Fibroblast of peridontal ligament (primary cell): ENCODE data around the gene ZNF132.
"Not testable (repeated sequence)": the region's sequence is repeated elsewhere in the genome, so short reads cannot be mapped to it uniquely, and the experiment has no call there.

Experiments used
- DNase-seq: peaks from one replicate; pipeline ENCODE4 v3.0.0-alpha.2; 2010; ENCODE audit errors: extremely low read depth

The ZNF132 gene

DNA sequence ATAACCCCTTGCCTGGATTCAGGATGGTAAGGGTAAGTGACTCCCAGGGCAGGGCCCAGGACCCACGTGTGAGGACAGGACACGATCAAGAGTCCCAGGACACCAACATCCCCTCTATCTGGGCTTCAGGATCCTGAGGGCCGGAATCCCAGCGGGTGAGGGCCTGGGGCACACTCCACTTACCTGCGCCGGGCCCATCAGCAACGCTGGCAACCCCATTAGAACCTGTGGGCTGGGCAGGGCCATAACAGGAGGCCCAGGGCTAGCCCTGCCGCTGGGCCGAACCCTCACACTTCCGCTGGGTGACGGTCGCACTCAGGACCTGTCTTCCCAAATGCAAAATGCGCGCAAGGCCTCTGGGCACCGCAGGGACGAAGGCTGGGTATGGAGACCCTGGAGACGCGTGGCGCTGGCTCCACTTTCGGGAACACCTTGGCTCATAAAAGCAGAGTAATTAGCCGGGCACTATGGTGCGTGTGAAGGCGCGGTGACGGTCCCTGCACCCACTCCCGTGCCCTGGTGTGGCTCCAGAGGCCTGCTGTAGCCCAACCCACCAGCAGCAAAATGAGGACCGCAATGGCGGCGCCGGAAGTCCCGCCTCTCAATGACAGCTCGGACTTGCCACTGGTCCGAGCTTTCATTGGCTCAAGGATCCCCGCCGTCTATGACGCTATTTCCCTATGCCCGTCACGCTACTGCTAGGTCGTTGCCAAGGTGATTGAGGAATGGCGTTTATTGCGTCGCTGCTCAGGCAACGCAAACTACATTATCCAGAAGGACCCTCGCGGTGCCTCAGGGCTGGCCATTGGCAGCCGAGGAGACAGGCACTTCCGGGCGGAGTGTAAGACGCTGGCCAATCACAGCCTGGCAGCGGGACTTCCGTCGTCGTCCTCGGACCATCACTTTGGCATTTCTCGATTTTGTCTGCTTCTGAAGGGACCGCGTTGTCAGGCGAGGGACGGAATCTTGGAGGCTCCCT, at the start of gene ZNF132:
ZNF132 (minus strand) TSS at position 578 of the 979 bp plus-strand sequence; CDS start at position 246, 332 bp downstream.
- DNase-seq: peak; percentile 100

DNA sequence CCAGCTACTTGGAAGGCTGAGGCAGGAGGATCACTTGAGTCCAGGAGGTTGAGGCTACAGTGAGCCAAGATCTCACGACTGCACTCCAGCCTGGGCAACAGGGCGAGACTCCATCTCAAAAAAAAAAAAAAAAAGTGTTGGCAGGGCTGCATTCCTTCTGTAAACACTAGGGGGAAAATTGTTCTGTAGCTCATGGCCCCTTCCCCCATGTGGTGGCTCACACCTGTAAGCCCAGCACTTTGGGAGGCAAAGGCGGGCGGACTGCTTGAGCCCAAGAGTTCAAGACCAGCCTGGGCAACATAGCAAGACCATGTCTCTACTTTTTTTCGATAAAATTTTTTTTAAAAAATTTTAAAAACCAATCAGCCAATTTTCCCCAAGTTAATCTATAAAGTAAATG, 44.4 kb upstream of the ZNF132 start:
- DNase-seq: not testable (repeated sequence)

DNA sequence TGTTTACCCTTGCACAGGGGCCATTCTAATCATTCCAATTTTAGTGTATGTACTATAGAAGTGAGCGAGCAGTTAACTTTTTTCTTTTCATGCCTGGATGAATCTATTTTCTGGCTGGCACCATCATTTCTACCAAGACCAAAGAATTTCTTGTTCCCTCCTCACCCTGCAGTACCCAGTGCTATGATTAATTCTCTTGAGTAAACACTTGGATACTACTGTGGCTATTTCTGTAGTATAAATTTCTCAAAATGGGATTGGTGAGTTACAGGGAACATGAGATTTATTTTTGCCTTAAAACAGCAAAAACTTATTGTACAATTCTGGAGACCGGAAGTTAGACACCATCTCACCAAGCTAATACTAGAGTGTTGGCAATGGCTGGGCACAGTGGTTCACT, 43.8 kb upstream of the ZNF132 start:
- DNase-seq: no peak

DNA sequence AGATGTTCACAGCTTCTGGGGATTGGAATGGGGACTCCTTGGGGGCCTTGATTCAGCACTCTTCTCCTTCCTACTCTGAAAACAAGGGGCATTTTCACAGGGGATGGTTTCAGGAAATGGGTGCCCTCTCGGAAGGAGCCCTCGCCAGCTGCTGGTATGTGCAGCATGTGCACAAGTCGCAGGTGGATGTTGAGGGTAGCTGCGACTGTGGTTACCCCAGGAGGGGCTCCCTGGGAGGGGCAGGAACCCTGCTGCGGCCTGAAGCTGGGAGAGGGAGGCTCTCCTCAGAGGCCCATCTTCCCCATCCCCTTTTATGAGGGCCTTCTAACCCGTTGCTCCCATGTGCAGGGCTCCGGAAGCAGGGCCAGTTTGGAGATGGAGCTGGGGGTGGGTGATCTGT, 42.4 kb upstream of the ZNF132 start:
- DNase-seq: no peak

DNA sequence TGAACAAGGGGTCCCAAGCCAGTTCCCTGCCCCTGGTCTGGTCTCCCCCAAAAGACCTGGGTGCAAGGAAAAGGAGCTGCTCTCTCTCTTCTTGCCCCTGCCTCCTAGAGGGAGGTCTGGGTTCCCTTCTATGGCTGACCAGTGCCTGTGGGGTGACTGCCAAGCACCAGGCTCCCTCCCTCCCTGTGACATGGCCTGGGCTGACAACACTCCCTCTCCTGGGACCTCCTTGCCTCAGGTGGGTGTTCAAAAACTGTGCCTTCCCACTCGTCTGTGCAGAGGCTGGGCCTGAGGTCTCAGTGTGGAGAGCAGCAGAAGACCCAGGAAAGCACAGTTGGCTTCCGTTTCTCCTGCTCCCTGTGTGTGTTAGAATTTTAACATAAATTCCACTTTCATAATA, 40.9 kb upstream of the ZNF132 start:
- no peak for DNase-seq

DNA sequence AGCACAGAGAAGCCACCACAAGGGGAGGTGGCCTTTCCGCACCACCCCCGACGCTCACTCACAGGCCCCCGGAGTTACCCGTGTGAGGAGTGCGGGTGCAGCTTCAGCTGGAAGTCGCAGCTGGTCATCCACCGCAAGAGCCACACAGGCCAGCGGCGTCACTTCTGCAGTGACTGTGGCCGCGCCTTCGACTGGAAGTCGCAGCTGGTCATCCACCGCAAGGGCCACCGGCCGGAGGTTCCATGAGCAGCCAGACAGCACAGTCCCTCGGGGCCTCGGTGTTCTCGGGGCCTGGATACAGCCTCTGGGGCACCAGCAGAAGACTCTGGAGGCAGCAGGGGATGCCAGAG, 40.5 kb upstream of the ZNF132 start:
- no peak for DNase-seq

DNA sequence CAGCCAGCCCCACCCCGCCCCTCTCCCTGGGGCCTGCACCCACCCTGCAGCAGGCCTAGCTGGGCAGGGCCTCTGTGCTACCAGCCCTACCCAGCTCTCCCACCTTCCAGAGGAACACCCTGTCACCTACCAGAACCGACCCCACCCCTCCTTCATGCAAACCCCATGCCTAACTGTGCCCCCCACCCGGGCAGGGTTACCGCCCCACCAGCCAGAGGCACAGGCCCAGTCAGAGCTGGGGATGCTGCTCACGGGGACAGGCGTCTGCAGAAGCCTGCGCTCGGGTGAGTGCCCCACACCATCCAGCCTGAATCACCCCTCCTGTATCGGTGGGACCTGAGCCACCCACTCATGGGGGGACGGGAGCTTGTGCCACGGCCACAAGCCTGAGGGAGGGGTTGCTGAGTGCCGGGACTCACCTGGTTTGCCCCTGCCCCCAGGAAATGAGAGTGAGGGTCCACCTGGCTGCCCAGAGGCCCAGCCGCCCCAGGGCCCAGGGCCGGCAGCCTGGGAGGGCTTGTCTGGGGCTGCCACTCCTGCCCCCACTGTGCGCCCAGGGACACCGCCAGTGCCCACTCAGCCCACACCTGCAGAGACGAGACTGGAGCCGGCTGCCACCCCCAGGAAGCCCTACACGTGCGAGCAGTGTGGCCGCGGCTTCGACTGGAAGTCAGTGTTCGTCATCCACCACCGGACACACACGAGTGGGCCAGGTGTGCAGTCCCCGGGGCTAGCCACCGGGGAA, 40.0 kb upstream of the ZNF132 start:
- no peak for DNase-seq

DNA sequence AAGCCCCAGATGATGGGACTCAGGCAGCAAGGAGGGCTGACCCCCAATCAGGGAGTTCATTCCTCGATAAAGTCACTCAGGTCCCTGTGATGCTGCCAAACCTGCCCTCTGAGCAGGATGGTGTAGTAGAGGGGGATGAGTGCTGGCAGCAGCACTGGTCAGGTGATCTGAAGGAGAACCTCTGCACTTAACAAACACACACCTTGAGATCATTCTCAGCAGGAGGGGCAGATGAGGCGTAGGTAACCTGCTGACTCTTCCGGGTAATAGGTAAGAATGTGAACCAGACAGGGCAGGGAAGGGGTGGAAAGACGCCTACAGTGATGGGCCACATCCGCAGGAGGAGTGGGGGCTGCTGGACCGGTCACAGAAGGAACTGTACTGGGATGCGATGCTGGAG, 39.4 kb upstream of the ZNF132 start:
- DNase-seq: no peak

DNA sequence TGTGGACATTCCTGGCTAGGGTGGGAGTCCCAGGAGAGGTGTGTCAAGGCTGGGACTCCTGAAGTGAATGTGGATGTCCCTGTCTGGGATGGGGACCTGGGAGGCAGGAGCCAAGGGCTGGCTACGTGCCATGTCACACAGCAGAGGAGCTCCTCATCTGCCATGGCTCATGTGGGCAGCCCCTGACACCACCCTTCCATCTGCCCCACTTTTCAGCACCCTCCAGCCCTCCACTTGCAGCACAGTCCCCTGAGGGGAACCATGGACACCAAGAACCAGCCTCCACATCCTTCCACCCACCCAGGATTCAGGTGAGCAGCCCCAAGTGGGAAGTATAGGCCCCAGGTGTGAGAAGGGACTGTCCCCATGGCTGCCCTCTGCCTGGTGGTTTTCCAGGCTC, 37.9 kb upstream of the ZNF132 start:
- DNase-seq: no peak

DNA sequence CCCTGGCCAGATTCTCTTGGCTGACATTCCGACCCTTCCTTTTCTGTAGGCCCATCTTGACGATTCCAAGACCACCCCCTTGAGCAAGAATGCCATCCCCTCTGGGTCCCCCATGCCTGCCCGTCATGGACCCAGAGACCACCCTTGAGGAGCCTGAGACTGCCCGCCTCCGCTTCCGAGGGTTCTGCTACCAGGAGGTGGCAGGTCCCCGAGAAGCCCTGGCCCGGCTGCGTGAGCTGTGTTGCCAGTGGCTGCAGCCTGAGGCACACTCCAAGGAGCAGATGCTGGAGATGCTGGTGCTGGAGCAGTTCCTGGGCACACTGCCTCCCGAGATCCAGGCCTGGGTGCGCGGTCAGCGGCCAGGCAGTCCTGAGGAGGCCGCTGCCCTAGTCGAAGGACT, 37.2 kb upstream of the ZNF132 start:
- no peak for DNase-seq

DNA sequence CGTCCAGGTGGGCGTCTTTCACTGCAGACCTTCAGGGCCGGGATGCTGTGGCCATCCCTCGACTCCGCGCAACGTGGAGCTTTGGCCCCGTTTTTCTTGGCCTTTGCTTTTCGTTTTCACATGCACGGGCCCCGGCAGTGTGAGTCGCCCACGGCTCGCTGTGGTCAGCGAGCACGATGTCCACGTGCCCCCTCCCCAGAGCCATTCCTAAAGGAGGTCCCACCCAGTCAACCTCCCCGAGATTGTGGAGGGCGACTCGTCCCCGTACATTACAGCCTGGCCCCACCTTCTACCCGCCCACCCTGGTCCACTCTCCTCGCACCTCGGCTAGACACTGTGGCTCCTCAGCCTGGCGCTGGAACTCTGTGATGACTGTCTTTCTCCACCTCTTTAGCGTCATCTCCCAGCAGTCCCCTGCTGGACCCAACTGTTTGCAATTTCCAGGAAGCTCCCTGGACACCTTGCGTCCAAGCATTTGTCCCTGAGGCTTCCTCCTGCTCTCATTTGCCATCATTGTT, 36.6 kb upstream of the ZNF132 start:
- peak; percentile 7 for DNase-seq

DNA sequence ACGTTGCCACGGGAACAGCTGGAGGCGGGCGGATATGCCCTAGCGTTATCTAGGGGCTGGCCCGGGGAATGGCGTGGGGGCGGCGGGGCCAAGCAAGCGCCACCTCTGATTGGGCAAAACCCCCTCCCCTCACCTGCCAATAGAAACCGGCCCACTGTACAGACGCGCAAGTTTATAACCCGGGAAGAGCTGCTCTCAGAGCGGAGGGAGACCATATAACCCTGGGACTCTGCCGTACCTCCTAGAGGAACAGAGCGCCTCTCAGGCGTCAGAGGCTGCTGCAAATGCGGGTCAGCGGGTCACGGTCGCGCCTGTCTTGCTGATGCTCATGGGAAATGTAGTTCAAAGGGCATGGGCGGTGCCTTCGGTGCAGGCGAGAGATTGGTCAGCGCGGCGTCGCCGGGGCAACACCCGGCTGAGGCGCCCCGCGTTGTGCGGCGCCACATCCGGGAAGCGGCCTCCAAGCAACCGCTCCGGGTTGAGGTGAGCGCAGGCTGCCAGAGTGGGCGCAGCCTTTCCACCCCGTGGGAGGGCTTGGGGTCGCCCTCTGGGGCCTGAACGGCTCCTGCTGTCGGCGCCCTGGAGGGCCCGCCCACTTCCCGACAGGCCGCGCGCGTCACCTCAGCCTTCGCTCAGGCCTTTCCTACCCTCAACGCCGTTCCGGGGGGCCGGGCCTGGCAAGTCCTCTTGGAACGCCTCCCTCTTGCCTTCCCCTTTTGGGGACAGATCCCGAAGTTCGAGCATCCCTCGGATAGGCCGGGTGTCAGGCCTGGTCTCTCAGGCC, 36.0 kb upstream of the ZNF132 start, which contains the start of gene ZNF446:
ZNF446 (plus strand) TSS at position 639 of the 784 bp plus-strand sequence. CDS start 867 bp downstream, outside the sequence.
- peak; percentile 96 for DNase-seq

DNA sequence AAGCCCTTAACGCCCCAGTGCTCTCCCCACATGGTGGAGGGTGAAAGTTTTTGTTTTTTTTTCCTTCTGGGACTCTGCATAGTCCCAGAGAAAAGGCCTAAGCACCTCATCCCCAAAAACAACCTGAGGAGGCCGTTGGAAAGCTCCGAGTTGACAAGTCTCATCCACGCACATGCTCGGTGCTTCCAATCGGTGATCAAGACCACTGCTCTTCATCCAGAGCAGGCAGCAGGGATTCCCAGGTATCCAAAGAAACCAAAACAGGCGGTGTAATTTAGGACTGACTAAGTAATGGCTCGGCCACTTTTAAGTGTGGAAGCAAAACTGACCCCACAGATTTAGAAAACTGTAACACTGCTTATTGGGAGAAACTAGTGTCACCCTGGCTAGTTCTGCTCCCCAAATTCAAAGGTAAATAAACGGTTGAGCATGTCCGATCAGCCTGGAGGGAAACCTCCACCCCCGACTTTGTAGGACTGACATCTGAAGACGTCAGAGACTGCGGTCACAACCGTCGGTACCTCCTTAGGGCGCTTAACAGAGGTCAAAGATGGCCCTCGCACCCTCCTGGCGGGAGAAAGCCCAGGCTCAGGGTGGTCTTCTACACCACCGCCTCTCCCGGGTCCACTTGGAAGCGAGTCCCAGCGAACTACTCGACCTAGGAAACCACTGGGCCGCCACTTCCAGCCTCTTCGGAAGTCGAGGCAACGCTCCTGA, 35.2 kb upstream of the ZNF132 start:
- peak; percentile 49 for DNase-seq

DNA sequence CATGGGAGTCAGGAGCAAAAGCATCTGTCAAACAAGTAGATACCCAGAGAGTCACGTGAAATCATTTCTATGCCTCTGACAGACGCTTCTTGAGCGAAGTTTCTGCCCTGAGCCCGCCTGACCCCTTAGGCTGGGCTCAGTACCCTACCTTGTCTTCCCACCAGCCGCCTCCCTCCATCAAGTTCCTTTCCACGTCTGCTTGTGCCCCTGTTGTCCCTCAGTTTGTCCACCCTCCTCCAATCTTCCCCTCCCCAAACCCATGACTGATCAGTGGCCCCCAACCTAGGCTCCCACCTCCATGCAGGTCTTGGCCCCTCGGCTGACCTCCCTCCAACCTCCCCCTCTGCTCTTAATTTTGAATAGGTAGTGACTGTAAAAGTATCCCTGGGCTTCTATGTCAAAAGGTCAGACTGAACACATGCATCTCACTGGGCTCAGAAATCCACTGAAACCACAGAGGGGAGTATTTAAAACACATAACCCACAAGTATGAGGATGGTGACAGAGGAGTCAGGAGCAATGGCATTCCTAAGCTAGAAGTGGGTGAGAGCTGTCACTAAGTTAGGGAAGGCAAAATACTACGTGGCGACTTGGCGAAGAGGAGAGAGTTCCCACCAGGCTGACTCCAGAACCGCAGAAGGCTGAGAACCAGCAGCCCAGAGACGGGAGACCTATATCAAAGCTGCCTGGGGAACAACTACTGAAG, 34.5 kb upstream of the ZNF132 start:
- peak; percentile 71 for DNase-seq

DNA sequence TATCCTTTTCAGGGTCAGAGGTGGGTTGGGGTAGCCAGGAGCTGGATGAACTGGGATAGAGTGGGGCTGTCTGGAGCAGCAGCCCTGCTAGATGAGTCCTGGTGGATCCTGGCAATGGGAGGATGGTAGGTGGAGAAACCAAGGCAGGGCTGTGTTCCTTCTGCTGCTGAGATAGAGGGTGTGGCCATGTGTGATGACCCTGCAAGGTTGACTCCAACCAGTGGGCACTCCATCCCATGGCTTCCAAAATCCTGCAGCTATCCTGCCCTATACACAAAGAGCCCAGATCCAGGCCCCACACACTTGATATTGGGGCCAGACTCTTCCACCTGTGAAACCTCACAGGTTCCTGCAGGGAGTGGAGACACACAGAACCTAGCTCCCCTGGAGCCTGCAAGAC, 33.8 kb upstream of the ZNF132 start:
- DNase-seq: no peak

DNA sequence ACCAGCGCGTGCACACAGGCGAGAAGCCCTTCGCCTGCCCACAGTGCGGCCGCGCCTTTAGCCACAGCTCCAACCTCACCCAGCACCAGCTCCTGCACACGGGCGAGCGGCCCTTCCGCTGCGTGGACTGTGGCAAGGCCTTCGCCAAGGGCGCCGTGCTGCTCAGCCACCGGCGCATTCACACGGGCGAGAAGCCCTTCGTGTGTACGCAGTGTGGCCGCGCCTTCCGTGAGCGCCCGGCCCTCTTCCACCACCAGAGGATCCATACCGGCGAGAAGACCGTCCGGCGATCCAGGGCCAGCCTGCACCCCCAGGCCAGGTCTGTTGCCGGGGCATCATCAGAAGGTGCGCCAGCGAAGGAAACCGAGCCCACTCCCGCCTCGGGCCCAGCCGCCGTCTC, 31.8 kb upstream of the ZNF132 start:
- DNase-seq: no peak

DNA sequence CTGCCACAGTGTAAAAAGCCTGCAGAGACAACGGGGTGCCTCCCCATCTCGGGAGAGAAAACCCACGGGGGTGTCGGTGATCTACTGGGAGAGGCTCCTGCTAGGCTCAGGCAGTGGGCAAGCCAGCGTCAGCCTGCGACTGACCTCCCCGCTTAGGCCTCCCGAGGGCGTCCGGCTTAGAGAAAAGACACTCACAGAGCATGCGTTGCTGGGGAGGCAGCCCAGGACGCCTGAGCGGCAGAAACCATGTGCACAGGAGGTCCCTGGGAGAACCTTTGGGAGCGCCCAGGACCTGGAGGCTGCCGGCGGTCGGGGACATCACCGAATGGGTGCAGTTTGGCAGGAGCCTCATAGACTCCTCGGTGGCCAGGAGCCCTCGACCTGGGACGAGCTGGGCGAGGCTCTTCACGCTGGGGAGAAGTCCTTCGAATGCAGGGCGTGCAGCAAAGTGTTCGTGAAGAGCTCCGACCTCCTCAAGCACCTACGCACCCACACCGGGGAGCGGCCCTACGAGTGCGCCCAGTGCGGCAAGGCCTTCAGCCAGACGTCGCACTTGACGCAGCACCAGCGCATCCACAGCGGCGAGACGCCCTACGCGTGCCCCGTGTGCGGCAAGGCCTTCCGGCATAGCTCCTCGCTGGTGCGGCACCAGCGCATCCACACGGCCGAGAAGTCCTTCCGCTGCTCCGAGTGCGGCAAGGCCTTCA, 31.0 kb upstream of the ZNF132 start:
- DNase-seq: not testable (repeated sequence)

DNA sequence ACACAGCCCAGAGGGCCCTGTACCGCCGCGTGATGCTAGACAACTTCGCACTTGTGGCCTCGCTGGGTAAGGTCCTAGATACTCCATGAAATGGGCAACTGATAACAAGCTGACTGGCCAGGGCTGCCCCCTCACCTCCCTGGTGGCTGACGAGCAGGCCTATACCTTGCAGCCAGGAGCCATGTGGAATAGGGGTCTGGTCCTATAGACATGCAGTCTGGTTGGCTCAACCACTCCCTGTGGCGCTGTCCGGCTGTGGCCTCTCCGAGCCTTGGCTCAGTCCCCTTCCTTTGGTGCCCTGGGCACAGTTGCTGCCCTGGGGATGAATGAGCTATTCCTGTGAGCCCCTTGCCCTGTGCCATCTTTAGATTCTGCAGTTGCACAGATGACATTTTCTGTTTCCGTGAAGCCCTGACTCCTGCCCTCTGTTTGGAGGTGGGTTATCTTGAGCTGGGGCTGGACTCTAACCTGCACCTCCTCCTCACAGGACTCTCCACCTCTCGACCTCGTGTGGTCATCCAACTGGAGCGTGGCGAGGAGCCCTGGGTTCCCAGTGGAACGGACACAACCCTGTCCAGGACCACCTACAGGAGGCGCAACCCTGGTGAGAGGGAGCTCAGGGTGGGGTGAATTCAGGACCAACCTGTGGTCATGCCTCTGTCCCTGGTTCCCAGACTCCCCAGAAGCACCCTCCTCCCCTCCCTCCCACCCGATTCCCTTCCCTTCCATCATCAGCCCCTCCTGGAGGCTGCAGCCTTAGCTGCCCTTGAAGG, 29.5 kb upstream of the ZNF132 start:
- no peak for DNase-seq

DNA sequence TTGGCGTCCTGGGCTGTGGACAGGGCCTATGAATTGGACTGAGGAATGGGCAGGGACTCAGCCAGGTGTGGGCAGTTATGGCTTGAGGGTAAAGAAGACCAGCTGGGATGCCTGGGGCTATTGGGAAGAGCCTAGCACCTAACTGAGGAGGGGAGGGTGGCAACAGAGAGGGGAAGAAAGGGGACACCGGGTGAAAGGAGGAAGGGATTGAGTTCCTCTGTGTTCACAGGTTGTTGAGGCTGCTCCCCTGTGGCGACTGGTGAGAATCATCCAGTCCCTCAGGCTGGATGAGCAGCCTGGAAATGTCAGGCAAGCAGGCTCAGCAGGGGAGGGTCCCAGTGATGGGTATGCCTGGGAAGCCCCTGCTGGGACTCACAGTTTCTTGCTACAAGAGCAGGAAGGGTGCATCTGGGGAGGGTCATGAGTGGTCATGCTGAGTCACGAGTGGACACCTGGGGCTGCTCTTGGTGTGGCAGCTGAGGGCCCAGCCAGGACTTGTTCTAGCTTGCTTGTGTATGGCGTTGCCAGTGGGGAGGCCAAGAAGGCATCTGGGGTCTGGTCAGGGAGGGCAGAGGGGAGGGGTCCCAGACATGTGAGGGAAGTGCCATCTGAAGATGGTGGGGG, 28.4 kb upstream of the ZNF132 start:
- no peak for DNase-seq
